ENCODE measurements around the gene PTPN11.

GRCh38 chr12:112375105-112375504, 43.6 kb upstream of the PTPN11 start:
- TF ChIP-seq, protein P1, sequence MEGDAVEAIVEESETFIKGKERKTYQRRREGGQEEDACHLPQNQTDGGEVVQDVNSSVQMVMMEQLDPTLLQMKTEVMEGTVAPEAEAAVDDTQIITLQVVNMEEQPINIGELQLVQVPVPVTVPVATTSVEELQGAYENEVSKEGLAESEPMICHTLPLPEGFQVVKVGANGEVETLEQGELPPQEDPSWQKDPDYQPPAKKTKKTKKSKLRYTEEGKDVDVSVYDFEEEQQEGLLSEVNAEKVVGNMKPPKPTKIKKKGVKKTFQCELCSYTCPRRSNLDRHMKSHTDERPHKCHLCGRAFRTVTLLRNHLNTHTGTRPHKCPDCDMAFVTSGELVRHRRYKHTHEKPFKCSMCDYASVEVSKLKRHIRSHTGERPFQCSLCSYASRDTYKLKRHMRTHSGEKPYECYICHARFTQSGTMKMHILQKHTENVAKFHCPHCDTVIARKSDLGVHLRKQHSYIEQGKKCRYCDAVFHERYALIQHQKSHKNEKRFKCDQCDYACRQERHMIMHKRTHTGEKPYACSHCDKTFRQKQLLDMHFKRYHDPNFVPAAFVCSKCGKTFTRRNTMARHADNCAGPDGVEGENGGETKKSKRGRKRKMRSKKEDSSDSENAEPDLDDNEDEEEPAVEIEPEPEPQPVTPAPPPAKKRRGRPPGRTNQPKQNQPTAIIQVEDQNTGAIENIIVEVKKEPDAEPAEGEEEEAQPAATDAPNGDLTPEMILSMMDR (IDR thresholded peaks at IDR 0.05; ENCODE audit: low read depth, low read length, missing input control): no peak
- TF ChIP-seq YY1 (IDR thresholded peaks at IDR 0.05): no peak
- TF ChIP-seq NR2F2 (IDR thresholded peaks at IDR 0.05): no peak
- no peak for TF ChIP-seq TAF1 (conservative IDR thresholded peaks at IDR 0.05)
- TF ChIP-seq RAD21 (IDR thresholded peaks at IDR 0.05): no peak
- TF ChIP-seq SP1 (IDR thresholded peaks at IDR 0.05): no peak
- no peak for TF ChIP-seq MAX (IDR thresholded peaks at IDR 0.05)
- no peak for TF ChIP-seq GABPA (IDR thresholded peaks at IDR 0.05 in 1 of 2, conservative IDR thresholded peaks at IDR 0.05 in 1 of 2)
- no peak for TF ChIP-seq JUND (IDR thresholded peaks at IDR 0.05)
- no peak for TF ChIP-seq FOXA1 (IDR thresholded peaks at IDR 0.05)
- TF ChIP-seq EGR1 (IDR thresholded peaks at IDR 0.05; ENCODE audit: low read depth in 2 of 2): no peak
- TF ChIP-seq REST (IDR thresholded peaks at IDR 0.05): no peak
- no peak for TF ChIP-seq HNF4A (conservative IDR thresholded peaks at IDR 0.05)

Data from liver (tissue), 3 donors.